HCT116 (cell line): Measurements from ENCODE around the gene TNFAIP8. TPM values are rescaled to one million over a fixed set of nuclear protein-coding genes. Genes with fewer than 3 reads are reported as not detected.

ENCODE experiments used
- ATAC-seq: fragments of 200-7000 bp; cut with Tn5 transposase; 2 replicates; pipeline ENCODE4 v1.9.1; 2020; ENCODE audit warnings: mild to moderate bottlenecking, moderate library complexity
- BruUV-seq: library from RNA; stranded (reverse); fragments of 400-500 nt; replicated peaks from 2 replicates; lab custom pipeline; 2021; lab: Mats Ljungman, UMichigan
- CTCF ChIA-PET: fragments of 300-600 bp; sonication (Branson Sonifier 250); formaldehyde crosslinking; loops from one replicate; lab custom pipeline; 2021; ENCODE audit warnings: antibody characterized with exemption; lab: Charles Lee
- POLR2A ChIA-PET: fragments of 300-600, 350-600 bp; sonication (Branson Sonifier 250); formaldehyde crosslinking; loops from one replicate; lab custom pipeline; 2021; ENCODE audit warnings: antibody characterized with exemption; lab: Charles Lee
- RAD21 ChIA-PET, 2 experiments: fragments of 300-600 bp; sonication (Branson Sonifier 250); formaldehyde crosslinking; loops; one replicate each; lab custom pipeline; 2023; ENCODE audit warnings: low total read pairs in 2 of 2; ENCODE audit not compliant: uncharacterized antibody in 2 of 2, unreplicated experiment in 2 of 2, low non-redundant PET in 1 of 2; lab: Charles Lee
- DNase-seq: peaks from one replicate; pipeline ENCODE4 v3.0.0-alpha.2; 2010; ENCODE audit warnings: low read depth, low spot score
- H2AFZ ChIP-seq: fragments of 200-600 bp; shearing (Covaris generic), sonication (generic); 2 replicates; pipeline ENCODE4 v1.6.1; 2017; ENCODE audit warnings: low read depth, mixed run types, mixed read lengths, antibody characterized with exemption, low read length; ENCODE audit not compliant: poor library complexity, severe bottlenecking
- H3K27ac ChIP-seq: 2 replicates; pipeline ENCODE4 v1.5.1; 2012; ENCODE audit warnings: low read depth, low read length
- H3K27me3 ChIP-seq: fragments of 200-600 bp; sonication (generic); 2 replicates; pipeline ENCODE4 v1.6.1; 2016; ENCODE audit warnings: mixed run types, low read length, mixed read lengths; ENCODE audit not compliant: insufficient read depth
- H3K36me3 ChIP-seq, 2 experiments: fragments of 200-500 bp in 1 of 2; fragments of 200-600 bp in 1 of 2; sonication (Bioruptor generic) in 1 of 2; sonication (generic) in 1 of 2; 2 replicates each; pipeline versions ENCODE4 v1.5.1 to v1.6.1; 2014 to 2016; ENCODE audit warnings: low read length in 2 of 2, inconsistent platforms in 1 of 2, mixed read lengths in 1 of 2, mixed run types in 1 of 2; ENCODE audit not compliant: insufficient read depth in 2 of 2, control insufficient read depth in 1 of 2
- H3K4me1 ChIP-seq, 2 experiments: fragments of 200-600 bp in 1 of 2; sonication (generic) in 1 of 2; 2 replicates each; pipeline versions ENCODE4 v1.5.1 to v1.6.1; 2012 to 2017; ENCODE audit warnings: low read length in 2 of 2, inconsistent platforms in 1 of 2, mild to moderate bottlenecking in 1 of 2, mixed read lengths in 1 of 2, mixed run types in 1 of 2, moderate library complexity in 1 of 2; ENCODE audit not compliant: insufficient read depth in 2 of 2, control insufficient read depth in 1 of 2
- H3K4me2 ChIP-seq: fragments of 200-600 bp; sonication (generic); 2 replicates; pipeline ENCODE4 v1.6.1; 2017; ENCODE audit warnings: mixed run types, low read length, mixed read lengths
- H3K4me3 ChIP-seq, 2 experiments: fragments of 200-600 bp in 1 of 2; sonication (generic) in 1 of 2; replicated peaks in 1 of 2; 2 replicates each; pipeline ENCODE4 v1.5.1; 2011 to 2016; ENCODE audit warnings: low read length in 2 of 2, control low read depth in 1 of 2, low read depth in 1 of 2, mild to moderate bottlenecking in 1 of 2, mixed read lengths in 1 of 2, mixed run types in 1 of 2
- H3K79me2 ChIP-seq: fragments of 200-600 bp; sonication (generic); 2 replicates; pipeline ENCODE4 v1.6.1; 2017; ENCODE audit warnings: mild to moderate bottlenecking, mixed run types, low read length, moderate library complexity, mixed read lengths; ENCODE audit not compliant: insufficient read depth
- H3K9ac ChIP-seq: fragments of 200-600 bp; sonication (generic); 2 replicates; pipeline ENCODE4 v1.6.1; 2016; ENCODE audit warnings: low read length, mixed read lengths
- H3K9me2 ChIP-seq: fragments of 200-600 bp; sonication (generic), shearing (Covaris generic); 2 replicates; pipeline ENCODE4 v1.6.1; 2017; ENCODE audit warnings: mixed run types, mild to moderate bottlenecking, moderate library complexity; ENCODE audit not compliant: insufficient read depth
- H3K9me3 ChIP-seq, 2 experiments: fragments of 200-500 bp in 1 of 2; fragments of 200-600 bp in 1 of 2; sonication (Bioruptor generic) in 1 of 2; sonication (generic) in 1 of 2; 2 replicates each; pipeline ENCODE4 v1.6.1; 2014 to 2017; ENCODE audit warnings: low read length in 2 of 2, mixed read lengths in 2 of 2, inconsistent platforms in 1 of 2, low read depth in 1 of 2, mild to moderate bottlenecking in 1 of 2, mixed run types in 1 of 2, moderate library complexity in 1 of 2; ENCODE audit not compliant: control insufficient read depth in 1 of 2, insufficient read depth in 1 of 2
- H4K20me1 ChIP-seq: fragments of 200-600 bp; sonication (generic), shearing (Covaris generic); 2 replicates; pipeline ENCODE4 v1.6.1; 2017; ENCODE audit warnings: mixed run types, mild to moderate bottlenecking, moderate library complexity; ENCODE audit not compliant: insufficient read depth
- ATF3 ChIP-seq: IDR thresholded peaks from 2 replicates; pipeline ENCODE4 v1.6.1; 2012
- EGR1 ChIP-seq: IDR thresholded peaks from 2 replicates; pipeline ENCODE4 v1.6.1; 2012; ENCODE audit warnings: low read depth
- EZH2 ChIP-seq: fragments of 200-600 bp; sonication (generic); IDR thresholded peaks from 2 replicates; pipeline ENCODE4 v1.6.1; 2017; ENCODE audit warnings: antibody characterized with exemption, mixed run types
- EZH2phosphoT487 ChIP-seq: fragments of 200-600 bp; IDR thresholded peaks from 2 replicates; pipeline ENCODE4 v1.6.1; 2018; ENCODE audit warnings: antibody characterized with exemption, borderline replicate concordance
- JUND ChIP-seq: IDR thresholded peaks from 2 replicates; pipeline ENCODE4 v1.6.1; 2012
- MAX ChIP-seq: IDR thresholded peaks from 2 replicates; pipeline ENCODE4 v1.6.1; 2012
- POLR2A ChIP-seq: IDR thresholded peaks from 2 replicates; pipeline ENCODE4 v1.7.0; 2011; ENCODE audit warnings: borderline replicate concordance; ENCODE audit not compliant: insufficient read depth, insufficient read length; ENCODE audit errors: extremely low read depth
- RAD21 ChIP-seq: IDR thresholded peaks from 2 replicates; pipeline ENCODE4 v1.6.1; 2012; ENCODE audit warnings: low read depth, mild to moderate bottlenecking
- TCF7L2 ChIP-seq: IDR thresholded peaks from 2 replicates; pipeline ENCODE4 v1.7.0; 2011; ENCODE audit warnings: borderline replicate concordance, inconsistent platforms; ENCODE audit not compliant: insufficient read depth, insufficient read length; ENCODE audit errors: extremely low read depth
- YY1 ChIP-seq: IDR thresholded peaks from 2 replicates; pipeline ENCODE4 v1.6.1; 2011; ENCODE audit warnings: low read length, low read depth, moderate library complexity, mild to moderate bottlenecking; ENCODE audit not compliant: insufficient replicate concordance; ENCODE audit errors: extremely low read depth
- ZFX ChIP-seq: fragments of 450-650 bp; IDR thresholded peaks from 2 replicates; pipeline ENCODE4 v1.6.1; 2017
- ZNF274 ChIP-seq: fragments of 200-500 bp; sonication (Bioruptor generic); IDR thresholded peaks from 2 replicates; pipeline ENCODE4 v1.6.1; 2014; ENCODE audit warnings: mild to moderate bottlenecking, low read depth, low read length, inconsistent platforms
- intact Hi-C: fragments of 100-400 bp; cut with micrococcal nuclease; formaldehyde crosslinking; loops from 2 replicates; pipeline ENCODE4 v1.10.0; 2022
- total RNA-seq: library from RNA; stranded (reverse); gene quantifications from one replicate; pipeline ENCODE4 v1.2.1, GENCODE V29; 2021; ENCODE audit not compliant: unreplicated experiment

Gene TNFAIP8
- total RNA-seq, 1 experiment from 2014 or later, result 18.4 TPM

DNA sequence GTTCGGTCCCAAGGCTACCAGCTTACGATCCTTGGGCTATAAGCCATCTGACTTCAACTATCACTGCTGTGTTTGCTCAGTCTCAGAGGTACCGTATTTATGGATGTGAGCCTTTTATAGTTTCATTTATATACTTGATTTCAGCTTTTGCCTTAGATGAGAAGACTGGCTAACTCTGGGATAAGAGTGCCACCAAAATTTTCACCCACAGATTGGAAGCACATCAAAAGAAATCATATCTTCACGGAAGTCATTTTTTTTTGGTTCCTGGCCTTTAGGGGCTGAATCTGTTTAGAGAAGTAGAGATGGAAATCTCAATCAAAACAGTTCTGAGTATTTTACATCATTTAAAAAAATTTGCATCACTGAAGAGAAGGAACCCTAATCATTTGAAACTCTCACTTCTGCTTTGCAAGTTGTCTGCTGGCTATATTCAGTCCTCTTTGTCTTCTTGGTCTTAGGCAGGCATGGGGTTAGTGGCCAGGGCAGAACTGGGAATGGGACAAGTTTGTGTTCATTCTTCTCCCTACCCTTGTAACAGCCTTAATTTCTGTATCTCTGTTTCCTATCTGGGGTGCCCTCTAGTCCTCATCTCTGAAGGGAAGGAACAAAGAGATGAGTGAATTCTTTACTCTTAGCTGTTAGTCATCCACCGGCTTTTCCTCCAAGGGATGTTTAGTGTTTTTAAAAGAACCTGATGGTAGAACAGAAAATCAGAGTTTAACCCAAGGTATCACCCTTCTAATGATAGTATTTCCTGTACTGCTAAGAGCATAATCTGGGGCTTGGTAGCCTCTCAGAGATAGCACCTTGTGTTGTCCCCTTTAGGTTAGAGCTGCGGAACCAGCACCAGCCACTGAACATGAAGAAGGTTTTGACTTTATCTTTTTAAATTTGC lies 14.1 kb upstream of the TNFAIP8 start:
- no peak for ATAC-seq

GRCh38 chr5:119342406-119342805 lies 13.4 kb upstream of the TNFAIP8 start:
- no peaks in the 10 kb centered on the region for H3K36me3 ChIP-seq
- H3K9me2 ChIP-seq, result no peaks in the 10 kb centered on the region
- H3K27ac ChIP-seq, result no peak overlapping the region
- H3K9me3 ChIP-seq, result no peaks in the 10 kb centered on the region
- no peak overlapping the region for H3K4me2 ChIP-seq
- TF ChIP-seq JUND (no peak), ZNF274 (no peak), POLR2A (no peak), RAD21 (no peak), ATF3 (no peak), YY1 (no peak), EGR1 (no peak)
- H3K27me3 ChIP-seq, result no peaks in the 10 kb centered on the region
- CTCF ChIA-PET, result no interaction called here
- RAD21 ChIA-PET, result no interaction called here
- ATAC-seq (no peak), DNase-seq (no peak)
- H4K20me1 ChIP-seq, result no peaks in the 10 kb centered on the region
- no peak overlapping the region for H3K9ac ChIP-seq
- H3K79me2 ChIP-seq, result no peaks in the 10 kb centered on the region
- no peak overlapping the region for H3K4me3 ChIP-seq
- no peak overlapping the region for H2AFZ ChIP-seq
- POLR2A ChIA-PET, result no interaction called here
- intact Hi-C loops, result no loop called here
- BruUV-seq, result no TSS peak
- no peaks in the 10 kb centered on the region; a peak in 1 of 4 replicates for H3K4me1 ChIP-seq

More for the DNA sequence above, 14.1 kb upstream of the TNFAIP8 start:
- H3K9me2 ChIP-seq, result no peaks in the 10 kb centered on the region
- H3K4me2 ChIP-seq, result no peak overlapping the region
- H3K4me1 ChIP-seq, result no peaks in the 10 kb centered on the region; a peak in 1 of 4 replicates
- no peaks in the 10 kb centered on the region for H3K79me2 ChIP-seq
- no peaks in the 10 kb centered on the region for H4K20me1 ChIP-seq
- H3K36me3 ChIP-seq, result no peaks in the 10 kb centered on the region
- RAD21 ChIA-PET, result no interaction called here
- no peak overlapping the region for H2AFZ ChIP-seq
- POLR2A ChIA-PET, result no interaction called here
- no peak for DNase-seq
- CTCF ChIA-PET, result no interaction called here
- no peaks in the 10 kb centered on the region for H3K27me3 ChIP-seq
- H3K4me3 ChIP-seq, result no peak overlapping the region
- no peak overlapping the region for H3K9ac ChIP-seq
- no peak for TF ChIP-seq POLR2A
- TF ChIP-seq MAX, result no peak
- TF ChIP-seq JUND, result no peak
- no peak for TF ChIP-seq ZFX
- TF ChIP-seq TCF7L2, result no peak
- no peak for TF ChIP-seq EZH2
- TF ChIP-seq EZH2phosphoT487, result no peak
- no peak for TF ChIP-seq ZNF274
- H3K27ac ChIP-seq, result no peak overlapping the region
- no peaks in the 10 kb centered on the region for H3K9me3 ChIP-seq
- no TSS peak for BruUV-seq
- intact Hi-C loops, result no loop called here
